ENCODE measurements around the gene CRIP2. TPM values are rescaled to one million over a fixed set of nuclear protein-coding genes. Genes with fewer than 3 reads are reported as not detected.
A peak's percentile ranks its signal among the peaks of the same experiment; 100 is the strongest.

The CRIP2 gene
- total and polyA plus RNA-seq, 9 of the 15 experiments (the other 6 are each of a cell fraction or from before 2014, with no cell fraction given): 0.18 to 2.0 (median 0.69) TPM; not detected in 1

DNA sequence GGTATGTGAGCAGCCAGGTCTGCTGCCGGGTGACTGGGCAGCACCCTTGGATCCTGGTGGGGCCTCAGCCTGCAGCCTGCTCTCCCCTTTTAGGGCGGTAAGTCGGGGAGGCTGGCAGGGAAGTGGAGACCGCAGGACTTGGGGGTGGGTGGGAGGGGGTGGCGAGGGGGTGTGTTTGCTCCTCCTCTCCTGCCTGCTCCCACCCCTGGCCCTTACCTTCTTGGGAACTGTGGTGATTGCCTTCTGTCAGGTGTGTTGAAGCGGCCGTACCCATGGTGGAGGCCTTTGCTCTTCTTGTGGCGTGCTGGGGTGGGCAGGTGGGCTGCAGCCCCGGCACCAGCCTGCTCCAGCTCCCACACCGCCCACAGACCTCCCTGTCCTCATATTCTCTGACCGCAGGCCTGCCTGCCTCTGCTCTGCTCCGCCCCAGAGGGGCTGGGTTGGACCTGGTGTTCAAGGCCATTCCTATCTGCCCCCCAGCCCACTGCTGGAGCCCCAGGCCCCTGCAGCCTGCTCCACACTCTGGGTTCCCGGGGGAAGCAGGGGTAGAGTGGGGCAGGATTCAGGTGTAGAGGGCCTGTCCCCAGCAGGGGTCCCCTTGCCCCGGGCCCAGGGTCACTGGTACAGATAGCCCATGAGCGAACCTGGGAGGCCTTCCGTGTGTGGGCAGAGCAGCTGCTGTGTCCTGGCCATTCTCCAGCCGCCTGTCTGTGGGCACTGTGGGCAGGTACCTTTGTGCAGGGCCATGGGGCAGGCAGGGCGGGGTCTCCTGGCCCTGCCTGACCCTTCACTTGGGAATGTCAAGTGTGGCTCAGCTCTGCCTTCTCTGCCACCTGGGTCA lies 21.6 kb downstream of the CRIP2 start:
- peak; percentile 36; the same call in 1 of the 2 replicates for TF ChIP-seq POLR2G (IDR thresholded peaks at IDR 0.05; ENCODE audit: low read depth, low read length)
- no peak for TF ChIP-seq RBM34 (IDR thresholded peaks at IDR 0.05; ENCODE audit: borderline replicate concordance, insufficient read depth, low read length)
- Histone ChIP-seq H3K4me3 (no peak overlapping the region), H3K4me2 (ENCODE audit: insufficient read depth, low read length) (no peak overlapping the region), H3K4me1 (replicated peaks in 1 of 2; ENCODE audit: control insufficient read depth in 2 of 2, insufficient read depth in 2 of 2, low read length in 2 of 2) (peaks cover 0 to 79% of the 10 kb centered on the region in 2 experiments; a peak in 3 of 5 replicates), H3K79me2 (ENCODE audit: control insufficient read depth, insufficient read depth, low read length) (peaks cover 5% of the 10 kb centered on the region; the same call in 2 of the 3 replicates), H3K9me3 (replicated peaks; ENCODE audit: control insufficient read depth, insufficient read depth, low read depth, low read length) (no peaks in the 10 kb centered on the region), H3K27me3 (ENCODE audit: control insufficient read depth in 2 of 2, insufficient read depth in 2 of 2, low read length in 2 of 2) (no peaks in the 10 kb centered on the region), H4K20me1 (replicated peaks; ENCODE audit: control insufficient read depth, insufficient read depth, low read length) (peaks cover 6% of the 10 kb centered on the region), H2AFZ (ENCODE audit: low read depth, low read length) (no peak overlapping the region), H3K9ac (ENCODE audit: insufficient read depth in 1 of 2, low read depth in 2 of 2, low read length in 2 of 2) (no peak overlapping the region), H3K36me3 (ENCODE audit: control insufficient read depth, insufficient read depth, low read length) (peaks cover 2% of the 10 kb centered on the region; the same call in 1 of the 3 replicates), H3K9me1 (ENCODE audit: control insufficient read depth, insufficient read depth, low read length) (no peaks in the 10 kb centered on the region), H3K27ac (ENCODE audit: extremely low read depth, low read depth, low read length) (no peak overlapping the region)
- no peak for FAIRE-seq
- ChIA-PET POLR2A (no interaction called here), CTCF (ENCODE audit: low intra/inter-chr PET ratio) (no interaction called here)
- no peak for ATAC-seq
- WGBS (ENCODE audit: insufficient coverage, low coverage, missing lambda C conversion rate): 95% methylated on average over 5 of the region's 18 CpGs
- intact Hi-C loops (cut with micrococcal nuclease): no loop called here
- in situ Hi-C loops (cut with MboI): no loop called here
- no TSS peak for BruUV-seq (replicated peaks)
- no peak for DNase-seq (ENCODE audit: extremely low read depth in 1 of 4, low spot score in 3 of 4)

DNA sequence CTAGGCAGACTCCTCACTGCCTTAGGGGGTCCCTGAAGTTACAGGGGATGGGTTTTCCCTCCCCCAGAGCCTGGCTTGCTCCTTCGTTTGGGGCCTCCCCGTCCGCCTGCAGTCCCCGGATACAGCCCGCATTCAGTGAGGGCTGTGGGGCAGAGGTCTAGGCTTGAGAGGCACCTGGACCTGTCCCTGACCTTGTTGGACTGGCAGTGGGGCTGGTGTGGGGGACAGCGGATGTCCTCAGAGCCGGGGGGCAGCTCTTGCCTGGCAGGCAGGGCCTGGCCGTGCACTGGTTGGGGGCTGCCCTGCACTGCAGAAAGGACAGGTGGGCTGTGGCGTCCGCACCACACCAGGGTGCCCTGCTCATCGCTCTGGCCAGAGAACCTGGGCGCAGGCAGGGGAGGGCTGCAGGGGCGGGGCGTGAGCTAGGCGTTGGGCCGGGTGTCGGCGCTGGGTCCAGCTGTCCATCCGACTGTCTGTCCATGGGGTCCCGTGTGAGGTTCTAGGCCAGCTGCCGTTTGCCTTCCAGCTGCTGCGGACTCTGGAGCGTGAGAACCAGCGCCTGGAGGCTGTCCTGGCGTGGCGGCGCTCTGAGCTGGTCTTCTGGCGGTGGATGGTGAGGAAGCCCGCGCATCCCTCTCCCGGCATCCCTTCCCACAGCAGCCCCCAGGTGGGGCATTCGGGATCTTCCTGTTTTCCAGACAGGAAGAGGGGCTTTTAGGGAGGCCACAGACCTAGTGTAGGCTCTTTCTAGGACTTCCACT lies 22.4 kb downstream of the CRIP2 start:
- H3K4me3 ChIP-seq: no peak overlapping the region
- H3K79me2 ChIP-seq (ENCODE audit: control insufficient read depth, insufficient read depth, low read length): peaks cover 2% of the 10 kb centered on the region; the same call in 2 of the 3 replicates
- TF ChIP-seq POLR2G (IDR thresholded peaks at IDR 0.05; ENCODE audit: low read depth, low read length) (0 out of 2 replicates have a peak, but pooled peaks have one; percentile 16), RBFOX2 (IDR thresholded peaks at IDR 0.05; ENCODE audit: low read depth, low read length) (peak; percentile 22), POU5F1 (IDR thresholded peaks at IDR 0.05; ENCODE audit: borderline replicate concordance, low read depth, low read length, partially characterized antibody) (no peak)
- intact Hi-C loops (cut with micrococcal nuclease) (no loop called here), in situ Hi-C loops (cut with MboI) (no loop called here)
- FAIRE-seq (no peak), ATAC-seq (no peak), DNase-seq (ENCODE audit: extremely low read depth in 1 of 4, low spot score in 3 of 4) (no peak)
- H3K9me1 ChIP-seq (ENCODE audit: control insufficient read depth, insufficient read depth, low read length): no peaks in the 10 kb centered on the region
- no peak overlapping the region for H2AFZ ChIP-seq (ENCODE audit: low read depth, low read length)
- no TSS peak for BruUV-seq (replicated peaks)
- peaks cover 0 to 73% of the 10 kb centered on the region in 2 experiments; a peak in 3 of 5 replicates for H3K4me1 ChIP-seq (replicated peaks in 1 of 2; ENCODE audit: control insufficient read depth in 2 of 2, insufficient read depth in 2 of 2, low read length in 2 of 2)
- no peak overlapping the region; a peak in 1 of 4 replicates for H3K9ac ChIP-seq (ENCODE audit: insufficient read depth in 1 of 2, low read depth in 2 of 2, low read length in 2 of 2)
- no peak overlapping the region for H3K27ac ChIP-seq (ENCODE audit: extremely low read depth, low read depth, low read length)
- CTCF ChIA-PET (ENCODE audit: low intra/inter-chr PET ratio): no interaction called here
- WGBS (ENCODE audit: insufficient coverage, low coverage, missing lambda C conversion rate): 77% methylated on average over 13 of the region's 32 CpGs
- no peak overlapping the region for H3K4me2 ChIP-seq (ENCODE audit: insufficient read depth, low read length)
- peaks cover 3% of the 10 kb centered on the region for H4K20me1 ChIP-seq (replicated peaks; ENCODE audit: control insufficient read depth, insufficient read depth, low read length)
- no peaks in the 10 kb centered on the region for H3K27me3 ChIP-seq (ENCODE audit: control insufficient read depth in 2 of 2, insufficient read depth in 2 of 2, low read length in 2 of 2)
- peaks cover 2% of the 10 kb centered on the region; the same call in 1 of the 3 replicates for H3K36me3 ChIP-seq (ENCODE audit: control insufficient read depth, insufficient read depth, low read length)
- POLR2A ChIA-PET: no interaction called here
- no peaks in the 10 kb centered on the region for H3K9me3 ChIP-seq (replicated peaks; ENCODE audit: control insufficient read depth, insufficient read depth, low read depth, low read length)
